Upper lobe of left lung (tissue), 6 donors: ENCODE measurements around the gene MIPOL1. TPM values are rescaled to one million over a fixed set of nuclear protein-coding genes. Genes with fewer than 3 reads are reported as not detected.
"Not testable (repeated sequence)": the region's sequence is repeated elsewhere in the genome, so short reads cannot be mapped to it uniquely, and the experiment has no call there.

Source experiments
- ATAC-seq, 2 donors: fragments of 200-7000 bp; cut with Tn5 transposase; one replicate each; pipeline ENCODE4 v1.9.1; 2022; ENCODE audit warnings: mild to moderate bottlenecking in 2 of 2, moderate library complexity in 2 of 2; ENCODE audit not compliant: low FRiP score in 2 of 2
- DNase-seq, 2 donors: peaks; one replicate each; pipeline ENCODE4 v3.0.0-alpha.2; 2019 to 2020
- H3K27ac ChIP-seq, 4 donors: fragments of 200-600 bp; sonication (generic); one replicate each; pipeline ENCODE4 v1.5.1; 2016 to 2019
- H3K27me3 ChIP-seq, 4 donors: fragments of 200-600 bp; sonication (generic); one replicate each; pipeline ENCODE4 v1.5.1; 2017 to 2019
- H3K36me3 ChIP-seq, 4 donors: fragments of 200-600 bp; sonication (generic); one replicate each; pipeline ENCODE4 v1.5.1; 2016 to 2019
- H3K4me1 ChIP-seq, 4 donors: fragments of 200-600 bp; sonication (generic); one replicate each; pipeline ENCODE4 v1.5.1; 2018 to 2019
- H3K4me3 ChIP-seq, 4 donors: fragments of 200-600 bp; sonication (generic); one replicate each; pipeline ENCODE4 v1.5.1; 2017 to 2019; ENCODE audit warnings: mild to moderate bottlenecking in 2 of 4, moderate library complexity in 1 of 4
- H3K9me3 ChIP-seq, 4 donors: fragments of 200-600 bp; sonication (generic); one replicate each; pipeline ENCODE4 v1.5.1; 2018 to 2019
- CTCF ChIP-seq, 6 experiments: fragments of 450-650 bp in 4 of 6; fragments of 200-600 bp in 2 of 6; sonication (generic) in 2 of 6; IDR thresholded peaks; one replicate each; pipeline ENCODE4 v1.5.1; 2016 to 2019; ENCODE audit warnings: antibody characterized with exemption in 6 of 6
- EP300 ChIP-seq, 4 donors: sonication (generic); formaldehyde crosslinking; IDR thresholded peaks; one replicate each; pipeline ENCODE4 v1.5.1; 2017; ENCODE audit warnings: antibody characterized with exemption in 4 of 4, control low read depth in 2 of 4
- POLR2A ChIP-seq, 4 donors: fragments of 450-650 bp; IDR thresholded peaks; one replicate each; pipeline ENCODE4 v1.5.1; 2016 to 2017; ENCODE audit warnings: antibody characterized with exemption in 4 of 4, mild to moderate bottlenecking in 2 of 4
- POLR2AphosphoS5 ChIP-seq, 2 donors: sonication (generic); formaldehyde crosslinking; IDR thresholded peaks; one replicate each; pipeline ENCODE4 v1.5.1; 2017; ENCODE audit warnings: antibody characterized with exemption in 2 of 2
- WGBS, 2 donors: methylation state at CpG; one replicate each; pipeline ENCODE4 v1.1.5; 2017 to 2018; 5-methylcytosine and 5-hydroxymethylcytosine counted together
- total RNA-seq, 6 donors: library from RNA; depleted of rRNA in 4 of 6; stranded (reverse); fragments of >200 nt in 4 of 6; gene quantifications; one replicate each; pipeline versions ENCODE4 v1.1.0 to v1.2.1, GENCODE V29; 2016 to 2021
- donor health status: DM: no; HTN: no; CAD: no; lungs with moderate emphysema.
- donor health status: DM: no; HTN: yes; CAD: no; lungs with severe emphysema.

The MIPOL1 gene
- total RNA-seq, 6 donors from 2014 or later: 4.1 to 32.6 (median 8.4) TPM

- no peak for ATAC-seq
- Histone ChIP-seq H3K9me3 (no peaks in the 10 kb centered on the region), H3K27ac (no peak overlapping the region), H3K4me1 (no peaks in the 10 kb centered on the region), H3K27me3 (no peaks in the 10 kb centered on the region), H3K4me3 (no peak overlapping the region), H3K36me3 (no peaks in the 10 kb centered on the region)
- DNase-seq: no peak
- WGBS, 2 donors: 94 to 100% methylated on average over 1 of the region's 1 CpG
- TF ChIP-seq EP300 (IDR thresholded peaks at IDR 0.05) (no peak), POLR2AphosphoS5 (IDR thresholded peaks at IDR 0.05) (no peak), POLR2A (IDR thresholded peaks at IDR 0.05) (no peak), CTCF (IDR thresholded peaks at IDR 0.05) (no peak)
Observed at GRCh38 chr14:37186865-37187264, 10.9 kb upstream of the MIPOL1 start.

- no peak for DNase-seq
- H3K4me3 ChIP-seq: no peak overlapping the region
- WGBS, 2 donors: 77 to 82% methylated on average over 3 of the region's 3 CpGs
- no peak for ATAC-seq
- H3K9me3 ChIP-seq: no peaks in the 10 kb centered on the region
- TF ChIP-seq POLR2AphosphoS5 (IDR thresholded peaks at IDR 0.05) (no peak), EP300 (IDR thresholded peaks at IDR 0.05) (no peak), POLR2A (IDR thresholded peaks at IDR 0.05) (no peak), CTCF (IDR thresholded peaks at IDR 0.05) (no peak)
- no peaks in the 10 kb centered on the region for H3K27me3 ChIP-seq
- no peaks in the 10 kb centered on the region for H3K36me3 ChIP-seq
- H3K4me1 ChIP-seq: no peaks in the 10 kb centered on the region
- no peak overlapping the region for H3K27ac ChIP-seq
Observed at GRCh38 chr14:37187294-37187693, 10.4 kb upstream of the MIPOL1 start.

GRCh38 chr14:37187840-37188577 is 9.7 kb upstream of the MIPOL1 start:
- H3K4me1 ChIP-seq, H3K36me3 ChIP-seq, H3K9me3 ChIP-seq, H3K4me3 ChIP-seq, DNase-seq, H3K27ac ChIP-seq, ATAC-seq, H3K27me3 ChIP-seq: not testable (repeated sequence)
- WGBS, 2 donors: 82 to 91% methylated on average over 4 to 9 of the region's 9 CpGs

- not testable (repeated sequence) for H3K27ac ChIP-seq, H3K27me3 ChIP-seq, H3K9me3 ChIP-seq, H3K4me3 ChIP-seq, H3K36me3 ChIP-seq, ATAC-seq, DNase-seq, H3K4me1 ChIP-seq
- 92 to 98% methylated on average over 2 of the region's 2 CpGs for WGBS, 2 donors
Observed at GRCh38 chr14:37189733-37190132, 8.0 kb upstream of the MIPOL1 start.

- no peaks in the 10 kb centered on the region for H3K36me3 ChIP-seq
- WGBS, 2 donors: 91 to 93% methylated on average over 2 of the region's 2 CpGs
- TF ChIP-seq CTCF (IDR thresholded peaks at IDR 0.05) (no peak), EP300 (IDR thresholded peaks at IDR 0.05) (no peak), POLR2AphosphoS5 (IDR thresholded peaks at IDR 0.05) (no peak), POLR2A (IDR thresholded peaks at IDR 0.05) (no peak)
- ATAC-seq (no peak), DNase-seq (no peak)
- peaks cover 0 to 13% (median 6%) of the 10 kb centered on the region in 4 donors for H3K4me1 ChIP-seq
- H3K27ac ChIP-seq: peak overlapping the region in 1 of 4 donors; percentile 69
- H3K4me3 ChIP-seq: no peak overlapping the region
- no peaks in the 10 kb centered on the region for H3K9me3 ChIP-seq
- no peaks in the 10 kb centered on the region for H3K27me3 ChIP-seq
Observed at GRCh38 chr14:37194698-37195097, 3.0 kb upstream of the MIPOL1 start.

GRCh38 chr14:37195327-37195726 is 2.4 kb upstream of the MIPOL1 start:
- ATAC-seq: no peak
- H3K4me1 ChIP-seq: peaks cover 0 to 13% (median 6%) of the 10 kb centered on the region in 4 donors
- no peak overlapping the region for H3K4me3 ChIP-seq
- no peaks in the 10 kb centered on the region for H3K27me3 ChIP-seq
- no peaks in the 10 kb centered on the region for H3K9me3 ChIP-seq
- 67 to 68% methylated on average over 1 of the region's 1 CpG for WGBS, 2 donors
- peak overlapping the region in 1 of 4 donors; percentile 69 for H3K27ac ChIP-seq
- no peak for DNase-seq
- no peak for TF ChIP-seq CTCF (IDR thresholded peaks at IDR 0.05)
- TF ChIP-seq POLR2AphosphoS5 (IDR thresholded peaks at IDR 0.05): no peak
- no peak for TF ChIP-seq EP300 (IDR thresholded peaks at IDR 0.05)
- TF ChIP-seq POLR2A (IDR thresholded peaks at IDR 0.05): no peak
- H3K36me3 ChIP-seq: no peaks in the 10 kb centered on the region
